ENCODE data around the gene ASB4. TPM values are rescaled to one million over a fixed set of nuclear protein-coding genes. Genes with fewer than 3 reads are reported as not detected.
A peak's percentile ranks its signal among the peaks of the same experiment; 100 is the strongest.

ASB4 gene
- total and polyA plus RNA-seq, 2 donors (not counting 3 experiments of a cell fraction or from before 2014, with no cell fraction given) = not detected

DNA sequence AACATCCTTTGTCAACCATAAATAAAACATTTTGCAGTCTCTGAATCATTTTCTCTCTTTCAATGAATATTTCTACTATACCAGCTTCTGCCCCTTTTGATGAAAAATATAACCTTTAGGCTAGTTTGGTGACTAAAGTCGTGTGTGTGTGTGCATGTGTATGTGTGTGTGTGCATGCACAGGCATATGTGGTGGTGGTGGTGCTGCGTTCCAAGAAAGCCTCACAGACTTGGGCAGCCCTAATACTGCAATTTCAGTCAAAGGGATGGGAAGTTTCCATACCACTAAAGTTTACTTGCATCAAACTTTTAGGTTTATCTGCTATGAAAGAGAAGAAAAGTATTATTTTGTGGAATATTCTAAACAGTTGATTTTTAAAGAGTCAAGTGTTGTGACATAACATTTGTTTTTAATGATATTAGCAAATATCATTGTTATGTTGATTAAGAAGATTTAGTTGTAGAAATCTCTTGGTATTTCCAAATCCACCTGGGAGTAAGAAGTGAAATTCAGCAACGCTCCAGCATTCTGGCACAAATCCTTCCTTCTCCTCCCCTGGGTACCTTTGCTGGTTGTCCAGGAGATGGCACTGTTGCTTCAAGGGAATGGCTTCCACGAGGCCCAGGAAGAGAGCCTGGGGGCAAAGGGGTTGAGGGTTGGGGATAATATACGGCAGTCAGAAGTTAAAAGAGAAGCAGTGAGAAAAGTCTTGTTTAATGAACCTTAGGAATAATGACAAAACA, 41.5 kb downstream of the ASB4 start:
- intact Hi-C loops (cut with micrococcal nuclease) = loop anchor here (1.0 to 5.0 kb wide), 4 partner anchors 16 to 345 kb away; no protein-coding TSS in a partner anchor
- POLR2A ChIA-PET = no interaction called here
- TF ChIP-seq, protein P1, sequence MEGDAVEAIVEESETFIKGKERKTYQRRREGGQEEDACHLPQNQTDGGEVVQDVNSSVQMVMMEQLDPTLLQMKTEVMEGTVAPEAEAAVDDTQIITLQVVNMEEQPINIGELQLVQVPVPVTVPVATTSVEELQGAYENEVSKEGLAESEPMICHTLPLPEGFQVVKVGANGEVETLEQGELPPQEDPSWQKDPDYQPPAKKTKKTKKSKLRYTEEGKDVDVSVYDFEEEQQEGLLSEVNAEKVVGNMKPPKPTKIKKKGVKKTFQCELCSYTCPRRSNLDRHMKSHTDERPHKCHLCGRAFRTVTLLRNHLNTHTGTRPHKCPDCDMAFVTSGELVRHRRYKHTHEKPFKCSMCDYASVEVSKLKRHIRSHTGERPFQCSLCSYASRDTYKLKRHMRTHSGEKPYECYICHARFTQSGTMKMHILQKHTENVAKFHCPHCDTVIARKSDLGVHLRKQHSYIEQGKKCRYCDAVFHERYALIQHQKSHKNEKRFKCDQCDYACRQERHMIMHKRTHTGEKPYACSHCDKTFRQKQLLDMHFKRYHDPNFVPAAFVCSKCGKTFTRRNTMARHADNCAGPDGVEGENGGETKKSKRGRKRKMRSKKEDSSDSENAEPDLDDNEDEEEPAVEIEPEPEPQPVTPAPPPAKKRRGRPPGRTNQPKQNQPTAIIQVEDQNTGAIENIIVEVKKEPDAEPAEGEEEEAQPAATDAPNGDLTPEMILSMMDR (IDR thresholded peaks at IDR 0.05; ENCODE audit: extremely low read depth in 1 of 2, insufficient read depth in 1 of 2, low read depth in 1 of 2, low read length in 2 of 2) = peak; percentile 75 to 78
- TF ChIP-seq JUN (IDR thresholded peaks at IDR 0.05; ENCODE audit: borderline replicate concordance, insufficient read depth, insufficient read length, low read depth) = no peak

DNA sequence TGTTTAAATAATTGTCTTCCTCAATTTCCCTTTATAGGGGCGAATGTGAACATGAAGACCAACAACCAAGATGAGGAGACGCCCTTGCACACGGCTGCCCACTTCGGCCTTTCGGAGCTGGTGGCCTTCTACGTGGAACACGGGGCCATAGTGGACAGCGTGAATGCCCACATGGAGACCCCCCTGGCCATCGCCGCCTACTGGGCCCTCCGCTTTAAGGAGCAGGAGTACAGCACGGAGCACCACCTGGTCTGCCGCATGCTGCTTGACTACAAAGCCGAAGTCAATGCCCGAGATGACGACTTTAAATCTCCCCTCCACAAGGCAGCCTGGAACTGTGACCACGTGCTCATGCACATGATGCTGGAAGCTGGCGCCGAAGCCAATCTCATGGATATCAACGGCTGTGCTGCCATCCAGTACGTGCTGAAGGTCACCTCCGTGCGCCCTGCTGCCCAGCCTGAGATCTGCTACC, 42.1 kb downstream of the ASB4 start:
- no peak overlapping the region for H3K4me2 ChIP-seq (ENCODE audit: insufficient read depth, low read length)
- H3K27ac ChIP-seq (ENCODE audit: insufficient read depth, low read depth, low read length) = no peak overlapping the region
- no TSS peak for BruUV-seq (replicated peaks)
- H3K4me1 ChIP-seq (ENCODE audit: control insufficient read depth, extremely low read depth, insufficient read depth, low read length) = peaks cover 2% of the 10 kb centered on the region
- no peak overlapping the region for H2AFZ ChIP-seq (ENCODE audit: low read depth, low read length)
- intact Hi-C loops (cut with micrococcal nuclease) = loop anchor here (1.0 to 5.0 kb wide), 4 partner anchors 17 to 344 kb away; no protein-coding TSS in a partner anchor
- H3K9ac ChIP-seq (replicated peaks; ENCODE audit: extremely low read depth, insufficient read depth, low read length) = no peak overlapping the region
- DNase-seq (ENCODE audit: low read depth, low spot score) (no peak), FAIRE-seq (no peak)
- no peaks in the 10 kb centered on the region for H3K9me3 ChIP-seq (replicated peaks; ENCODE audit: control insufficient read depth, insufficient read depth, low read length)
- dilution Hi-C loops (cut with MboI; ENCODE audit: extremely low pct_ligation_motif_present, low sequenced_read_pairs) = no loop called here
- H3K9me1 ChIP-seq (replicated peaks; ENCODE audit: control insufficient read depth, extremely low read depth, insufficient read depth, low read length) = no peaks in the 10 kb centered on the region
- ChIA-PET CTCF (interaction anchor here (0.8 to 27.9 kb wide), 14 partner anchors 12 to 346 kb away, joined by 3 to 917 read pairs (median 6); no protein-coding TSS in a partner anchor), POLR2A (no interaction called here)
- TF ChIP-seq JUN (IDR thresholded peaks at IDR 0.05; ENCODE audit: borderline replicate concordance, insufficient read depth, insufficient read length, low read depth) (no peak), EZH2 (IDR thresholded peaks at IDR 0.05; ENCODE audit: borderline replicate concordance, low read depth, low read length, severe bottlenecking) (no peak), POLR2AphosphoS5 (IDR thresholded peaks at IDR 0.05; ENCODE audit: insufficient read depth, low read depth, low read length) (no peak)
- H3K4me3 ChIP-seq (replicated peaks in 1 of 3; ENCODE audit: insufficient read depth in 1 of 3, low read depth in 1 of 3, low read length in 3 of 3) = no peak overlapping the region
- H3K36me3 ChIP-seq (ENCODE audit: control insufficient read depth in 2 of 2, extremely low read depth in 1 of 2, insufficient read depth in 2 of 2, low read length in 2 of 2) = no peaks in the 10 kb centered on the region
- H3K27me3 ChIP-seq (ENCODE audit: control insufficient read depth in 2 of 2, insufficient read depth in 2 of 2, low read length in 2 of 2) = peaks cover 7 to 13% of the 10 kb centered on the region in 2 experiments
- no peaks in the 10 kb centered on the region for H3K79me2 ChIP-seq (ENCODE audit: control insufficient read depth, insufficient read depth, low read length)
- H4K20me1 ChIP-seq (replicated peaks; ENCODE audit: control insufficient read depth, extremely low read depth, insufficient read depth, low read length) = no peaks in the 10 kb centered on the region

More for the DNA sequence above, 41.5 kb downstream of the ASB4 start:
- H3K79me2 ChIP-seq (ENCODE audit: control insufficient read depth, insufficient read depth, low read length) = no peaks in the 10 kb centered on the region
- H3K9me3 ChIP-seq (replicated peaks; ENCODE audit: control insufficient read depth, insufficient read depth, low read length) = no peaks in the 10 kb centered on the region
- H2AFZ ChIP-seq (ENCODE audit: low read depth, low read length) = no peak overlapping the region
- CTCF ChIA-PET = interaction anchor here (0.7 to 27.9 kb wide), 18 partner anchors 9 to 345 kb away, joined by 3 to 917 read pairs (median 4); no protein-coding TSS in a partner anchor
- no peak overlapping the region for H3K4me3 ChIP-seq (replicated peaks in 1 of 3; ENCODE audit: insufficient read depth in 1 of 3, low read depth in 1 of 3, low read length in 3 of 3)
- H3K9me1 ChIP-seq (replicated peaks; ENCODE audit: control insufficient read depth, extremely low read depth, insufficient read depth, low read length) = no peaks in the 10 kb centered on the region
- DNase-seq (ENCODE audit: low read depth, low spot score) (peak; percentile 52), FAIRE-seq (peak; percentile 50)
- dilution Hi-C loops (cut with MboI; ENCODE audit: extremely low pct_ligation_motif_present, low sequenced_read_pairs) = no loop called here
- no peak overlapping the region for H3K27ac ChIP-seq (ENCODE audit: insufficient read depth, low read depth, low read length)
- peaks cover 12 to 13% of the 10 kb centered on the region in 2 experiments for H3K27me3 ChIP-seq (ENCODE audit: control insufficient read depth in 2 of 2, insufficient read depth in 2 of 2, low read length in 2 of 2)
- H3K4me2 ChIP-seq (ENCODE audit: insufficient read depth, low read length) = no peak overlapping the region
- H3K36me3 ChIP-seq (ENCODE audit: control insufficient read depth in 2 of 2, extremely low read depth in 1 of 2, insufficient read depth in 2 of 2, low read length in 2 of 2) = no peaks in the 10 kb centered on the region
- H4K20me1 ChIP-seq (replicated peaks; ENCODE audit: control insufficient read depth, extremely low read depth, insufficient read depth, low read length) = no peaks in the 10 kb centered on the region
- H3K9ac ChIP-seq (replicated peaks; ENCODE audit: extremely low read depth, insufficient read depth, low read length) = no peak overlapping the region
- BruUV-seq (replicated peaks) = no TSS peak
- peaks cover 2% of the 10 kb centered on the region for H3K4me1 ChIP-seq (ENCODE audit: control insufficient read depth, extremely low read depth, insufficient read depth, low read length)

All from endothelial cell of umbilical vein (primary cell).